DND-41 (cell line): ENCODE measurements around the gene TOR2A.

Source experiments
- EZH2 ChIP-seq: IDR thresholded peaks from 3 replicates; pipeline ENCODE4 v1.6.1; 2012; ENCODE audit warnings: borderline replicate concordance, low read depth, mild to moderate bottlenecking, moderate library complexity, low read length, inconsistent platforms; ENCODE audit not compliant: severe bottlenecking
- TF ChIP-seq, protein P1 (sequence below): IDR thresholded peaks from 2 replicates; pipeline ENCODE4 v1.5.1; 2012; ENCODE audit warnings: borderline replicate concordance, low read length, moderate library complexity, mild to moderate bottlenecking; ENCODE audit not compliant: poor library complexity, severe bottlenecking; ENCODE audit errors: extremely low read depth

DNA sequence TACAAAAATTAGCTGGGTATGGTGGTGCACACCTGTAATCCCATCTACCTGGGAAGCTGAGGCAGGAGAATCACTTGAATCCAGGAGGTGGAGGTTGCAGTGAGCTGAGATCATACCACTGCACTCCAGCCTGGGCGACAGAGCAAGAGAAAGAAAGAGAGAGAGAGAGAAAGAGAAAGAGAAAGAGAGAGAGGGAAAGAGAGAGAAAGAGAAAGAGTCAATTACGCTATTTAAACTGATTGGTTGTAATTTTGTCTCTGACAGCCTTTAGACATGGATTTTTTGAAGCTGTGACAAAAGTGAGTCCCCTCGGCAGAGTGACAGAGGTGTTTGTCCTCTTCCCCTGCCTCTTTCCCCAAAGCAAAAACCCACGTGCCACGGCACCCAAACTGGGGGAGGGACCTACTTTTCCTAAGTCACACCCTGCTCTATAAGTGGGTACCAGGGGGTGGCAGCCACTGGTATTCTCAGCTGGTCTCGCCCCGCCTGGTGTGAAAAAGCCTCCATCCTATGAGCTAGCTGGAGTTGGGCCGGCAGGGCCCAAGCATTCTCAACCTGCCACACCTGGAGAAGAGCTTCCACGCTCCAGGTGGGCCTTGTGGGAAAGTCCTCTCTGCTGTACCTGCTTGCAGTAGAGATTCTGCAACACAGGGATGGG lies 31.7 kb downstream of the TOR2A start:
- TF ChIP-seq, protein P1, sequence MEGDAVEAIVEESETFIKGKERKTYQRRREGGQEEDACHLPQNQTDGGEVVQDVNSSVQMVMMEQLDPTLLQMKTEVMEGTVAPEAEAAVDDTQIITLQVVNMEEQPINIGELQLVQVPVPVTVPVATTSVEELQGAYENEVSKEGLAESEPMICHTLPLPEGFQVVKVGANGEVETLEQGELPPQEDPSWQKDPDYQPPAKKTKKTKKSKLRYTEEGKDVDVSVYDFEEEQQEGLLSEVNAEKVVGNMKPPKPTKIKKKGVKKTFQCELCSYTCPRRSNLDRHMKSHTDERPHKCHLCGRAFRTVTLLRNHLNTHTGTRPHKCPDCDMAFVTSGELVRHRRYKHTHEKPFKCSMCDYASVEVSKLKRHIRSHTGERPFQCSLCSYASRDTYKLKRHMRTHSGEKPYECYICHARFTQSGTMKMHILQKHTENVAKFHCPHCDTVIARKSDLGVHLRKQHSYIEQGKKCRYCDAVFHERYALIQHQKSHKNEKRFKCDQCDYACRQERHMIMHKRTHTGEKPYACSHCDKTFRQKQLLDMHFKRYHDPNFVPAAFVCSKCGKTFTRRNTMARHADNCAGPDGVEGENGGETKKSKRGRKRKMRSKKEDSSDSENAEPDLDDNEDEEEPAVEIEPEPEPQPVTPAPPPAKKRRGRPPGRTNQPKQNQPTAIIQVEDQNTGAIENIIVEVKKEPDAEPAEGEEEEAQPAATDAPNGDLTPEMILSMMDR: no peak
- TF ChIP-seq EZH2: no peak
